Cardiac muscle cell (in vitro differentiated cells and primary cell): ENCODE data around the gene ZSCAN26. TPM values are rescaled to one million over a fixed set of nuclear protein-coding genes. Genes with fewer than 3 reads are reported as not detected.

Experiments
- DNase-seq, 2 donors: peaks; one replicate each; pipeline versions ENCODE4 v3.0.0 to v3.0.0-alpha.2; 2010 to 2017; ENCODE audit warnings: low read depth in 1 of 2, low spot score in 1 of 2
- H3K27ac ChIP-seq: fragments of 200-600 bp; sonication (generic); 2 replicates; pipeline ENCODE4 v1.5.1; 2016
- H3K27me3 ChIP-seq: fragments of 200-600 bp; sonication (generic); 2 replicates; pipeline ENCODE4 v1.6.0; 2016; ENCODE audit warnings: control low read depth
- H3K36me3 ChIP-seq: fragments of 200-600 bp; sonication (generic); 2 replicates; pipeline ENCODE4 v1.5.1; 2016; ENCODE audit warnings: control low read depth
- H3K4me1 ChIP-seq: fragments of 200-600 bp; sonication (generic); 2 replicates; pipeline ENCODE4 v1.8.1; 2017; ENCODE audit warnings: low read depth, mild to moderate bottlenecking, mixed run types
- H3K4me3 ChIP-seq: fragments of 200-600 bp; sonication (generic); 2 replicates; pipeline ENCODE4 v1.5.1; 2016; ENCODE audit warnings: mild to moderate bottlenecking
- H3K9me3 ChIP-seq: fragments of 200-600 bp; sonication (generic); 2 replicates; pipeline ENCODE4 v1.5.1; 2017; ENCODE audit warnings: low read depth, mild to moderate bottlenecking, control low read depth
- CTCF ChIP-seq: IDR thresholded peaks from 2 replicates; pipeline ENCODE4 v1.5.1; 2012; ENCODE audit warnings: low read depth, mild to moderate bottlenecking, low read length
- polyA plus RNA-seq: library from polyadenylated mRNA; unstranded; fragments of >200 nt; fragmentation: Nextera tagmentation; extraction: Ambion mirVana; gene quantifications from 2 replicates; pipeline ENCODE4 v1.2.1, GENCODE V29; 2016
- total RNA-seq: library from RNA; depleted of rRNA; stranded (reverse); fragments of >200 nt; gene quantifications from 2 replicates; pipeline ENCODE4 v1.2.3, GENCODE V29; 2016

ZSCAN26 gene
- total and polyA plus RNA-seq, 2 experiments from 2014 or later = 20.2 to 37.9 TPM

GRCh38 chr6:28326371-28326948, 59.5 kb downstream of the ZSCAN26 start:
- no peaks in the 10 kb centered on the region for H3K4me1 ChIP-seq
- no peaks in the 10 kb centered on the region for H3K27me3 ChIP-seq
- no peak for DNase-seq
- H3K27ac ChIP-seq = no peak overlapping the region
- no peak overlapping the region for H3K4me3 ChIP-seq
- H3K36me3 ChIP-seq = peaks cover 8% of the 10 kb centered on the region
- no peak for TF ChIP-seq CTCF
- H3K9me3 ChIP-seq = peaks cover 3% of the 10 kb centered on the region

Other genes with a start within 250 kb of the ZSCAN26 start
- 0.95 and 1.6 TPM in 2 replicates for gene ZNF165, start 186.6 kb upstream of the ZSCAN26 start, total RNA-seq
- gene ZNF165, start 186.6 kb upstream of the ZSCAN26 start, polyA plus RNA-seq = 1.8 and 1.9 TPM in 2 replicates
- 7.4 and 10.3 TPM in 2 replicates for gene ZSCAN16, start 142.5 kb upstream of the ZSCAN26 start, total RNA-seq
- 7.4 and 9.3 TPM in 2 replicates for gene ZSCAN16, start 142.5 kb upstream of the ZSCAN26 start, polyA plus RNA-seq
- gene ZKSCAN8, start 125.3 kb upstream of the ZSCAN26 start, total RNA-seq = 24.8 and 58.3 TPM in 2 replicates
- 11.0 and 16.2 TPM in 2 replicates for gene ZKSCAN8, start 125.3 kb upstream of the ZSCAN26 start, polyA plus RNA-seq
- gene ZSCAN9, start 41.9 kb upstream of the ZSCAN26 start, total RNA-seq = 18.6 and 21.8 TPM in 2 replicates
- 14.4 and 15.4 TPM in 2 replicates for gene ZSCAN9, start 41.9 kb upstream of the ZSCAN26 start, polyA plus RNA-seq
- 7.9 and 8.4 TPM in 2 replicates for gene ZKSCAN4, start 14.9 kb upstream of the ZSCAN26 start, total RNA-seq
- gene ZKSCAN4, start 14.9 kb upstream of the ZSCAN26 start, polyA plus RNA-seq = 6.8 and 7.1 TPM in 2 replicates
- not detected in 2 replicates for gene NKAPL, start 7.8 kb upstream of the ZSCAN26 start, total RNA-seq
- gene NKAPL, start 7.8 kb upstream of the ZSCAN26 start, polyA plus RNA-seq = not detected in 2 replicates
- 7.5 and 8.2 TPM in 2 replicates for gene PGBD1, start 14.4 kb downstream of the ZSCAN26 start, total RNA-seq
- 6.0 and 8.2 TPM in 2 replicates for gene PGBD1, start 14.4 kb downstream of the ZSCAN26 start, polyA plus RNA-seq
- gene ZSCAN31, start 69.0 kb downstream of the ZSCAN26 start, total RNA-seq = 5.0 and 8.1 TPM in 2 replicates
- gene ZSCAN31, start 69.0 kb downstream of the ZSCAN26 start, polyA plus RNA-seq = 3.8 and 6.8 TPM in 2 replicates
- 11.2 and 13.3 TPM in 2 replicates for gene ZKSCAN3, start 82.8 kb downstream of the ZSCAN26 start, total RNA-seq
- gene ZKSCAN3, start 82.8 kb downstream of the ZSCAN26 start, polyA plus RNA-seq = 7.2 and 7.8 TPM in 2 replicates
- 7.6 and 12.0 TPM in 2 replicates for gene ZSCAN12, start 132.6 kb downstream of the ZSCAN26 start, total RNA-seq
- 7.0 and 7.3 TPM in 2 replicates for gene ZSCAN12, start 132.6 kb downstream of the ZSCAN26 start, polyA plus RNA-seq
- gene ZSCAN23, start 176.3 kb downstream of the ZSCAN26 start, total RNA-seq = 6.9 and 11.3 TPM in 2 replicates
- gene ZSCAN23, start 176.3 kb downstream of the ZSCAN26 start, polyA plus RNA-seq = 0.90 and 4.9 TPM in 2 replicates
- gene GPX6, start 248.7 kb downstream of the ZSCAN26 start, total RNA-seq = not detected in 2 replicates
- gene GPX6, start 248.7 kb downstream of the ZSCAN26 start, polyA plus RNA-seq = not detected in 2 replicates